ENCODE results near the gene MDK.

MDK gene

DNA sequence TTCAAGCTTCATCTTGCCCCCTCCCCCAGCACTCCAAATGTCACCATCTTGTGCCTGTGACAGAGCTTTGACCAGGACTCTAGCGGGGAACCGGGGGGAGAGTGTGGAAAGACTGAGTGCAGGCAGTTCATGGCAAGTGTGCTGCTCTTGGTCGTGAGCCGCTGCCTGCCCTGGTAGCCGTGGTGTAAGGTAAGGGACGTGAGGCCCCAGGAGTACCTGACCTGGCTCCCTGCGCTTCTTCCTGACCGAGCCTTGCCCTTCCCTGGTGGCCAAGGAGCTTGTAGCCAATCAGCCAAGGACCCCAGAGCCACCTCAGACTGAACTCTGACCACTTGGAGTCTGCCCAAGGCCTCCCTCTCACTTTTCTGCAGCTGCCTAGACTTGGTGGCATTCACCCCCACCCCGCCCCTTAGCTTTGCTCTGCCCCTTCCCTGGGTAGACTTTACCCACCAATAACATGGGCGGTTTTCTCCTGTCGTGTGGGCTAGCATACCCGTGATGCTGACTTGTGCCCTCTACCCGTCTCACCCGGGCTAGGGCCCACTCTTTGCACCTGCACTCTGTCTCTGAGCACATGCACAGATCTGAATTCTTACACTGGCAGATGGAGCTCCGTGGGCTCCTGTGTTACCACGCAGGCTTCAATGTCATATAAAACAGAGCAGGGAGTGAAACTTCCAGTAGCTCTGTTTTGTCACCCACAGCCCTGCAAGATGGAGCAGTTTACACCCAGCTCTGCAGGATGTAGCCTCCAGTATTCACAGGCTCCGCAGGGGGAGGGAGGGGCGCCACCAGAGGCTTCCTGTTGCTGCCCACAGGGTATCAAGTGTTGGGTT, 32.7 kb upstream of the MDK start:
- peak; percentile 45 for DNase-seq

DNA sequence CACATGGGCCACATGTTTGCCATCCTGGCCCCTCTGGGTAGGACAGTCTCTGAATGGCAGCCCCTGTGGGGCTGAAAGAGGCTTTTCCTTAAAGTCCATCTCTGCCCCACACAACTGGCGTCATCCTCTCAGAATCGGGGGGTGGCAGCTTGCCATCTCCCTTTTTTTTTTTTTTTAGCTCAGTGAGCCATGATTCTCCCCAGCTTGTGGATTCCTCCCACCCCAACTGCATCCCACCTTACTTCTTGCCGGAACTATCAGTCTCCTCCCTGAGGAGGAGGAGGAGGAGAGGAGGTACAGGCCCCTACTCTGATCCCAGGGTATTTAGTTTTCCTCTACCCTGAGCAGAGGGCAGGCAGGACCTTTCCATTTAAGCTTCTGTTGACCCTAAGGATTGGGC, 30.8 kb upstream of the MDK start:
- no peak for DNase-seq

GRCh38 chr11:46351148-46351547, 30.3 kb upstream of the MDK start:
- no peak for DNase-seq

GRCh38 chr11:46351606-46352005, 29.9 kb upstream of the MDK start:
- no peak for DNase-seq

DNA sequence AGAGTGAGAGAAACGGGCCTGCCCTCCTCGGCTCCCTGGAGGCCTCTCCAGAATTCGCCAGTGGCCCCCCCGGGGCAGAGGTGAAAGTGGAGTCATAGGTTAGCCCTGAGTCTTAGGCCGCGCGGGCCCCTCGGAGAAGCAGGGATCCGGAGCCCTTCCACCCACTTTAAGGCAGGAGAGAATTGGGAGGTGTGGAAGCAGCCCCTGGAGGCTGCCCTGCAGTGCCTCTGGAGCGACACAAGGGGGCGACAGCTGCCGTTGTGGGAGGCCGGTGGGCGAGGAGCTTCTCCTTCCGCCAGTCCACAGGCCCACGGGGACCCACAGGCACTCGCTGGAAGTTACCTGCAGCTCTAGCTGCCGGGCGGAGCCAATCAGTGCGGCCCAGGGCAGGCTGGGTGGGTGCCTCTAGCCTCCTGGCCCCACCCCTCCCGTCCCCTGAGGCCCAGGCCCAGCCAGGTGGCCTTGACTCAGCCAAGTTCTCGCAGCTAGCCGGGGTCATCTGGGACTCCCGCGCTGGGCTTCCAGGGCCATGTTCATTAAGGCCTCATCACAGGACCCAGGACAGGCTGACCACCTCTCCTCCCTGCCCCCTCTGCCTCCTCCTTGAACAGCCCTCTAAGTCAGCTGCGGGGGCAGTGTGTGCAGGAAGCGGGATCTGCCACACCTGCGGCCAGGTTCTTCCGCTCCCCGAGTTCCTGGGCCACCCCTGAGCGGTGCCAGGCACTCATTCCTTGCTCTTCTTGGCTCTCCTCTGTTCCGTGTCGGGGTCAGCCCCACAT, 29.2 kb upstream of the MDK start:
- peak; percentile 67 for DNase-seq

GRCh38 chr11:46353698-46354097, 27.8 kb upstream of the MDK start:
- DNase-seq = peak; percentile 65

DNA sequence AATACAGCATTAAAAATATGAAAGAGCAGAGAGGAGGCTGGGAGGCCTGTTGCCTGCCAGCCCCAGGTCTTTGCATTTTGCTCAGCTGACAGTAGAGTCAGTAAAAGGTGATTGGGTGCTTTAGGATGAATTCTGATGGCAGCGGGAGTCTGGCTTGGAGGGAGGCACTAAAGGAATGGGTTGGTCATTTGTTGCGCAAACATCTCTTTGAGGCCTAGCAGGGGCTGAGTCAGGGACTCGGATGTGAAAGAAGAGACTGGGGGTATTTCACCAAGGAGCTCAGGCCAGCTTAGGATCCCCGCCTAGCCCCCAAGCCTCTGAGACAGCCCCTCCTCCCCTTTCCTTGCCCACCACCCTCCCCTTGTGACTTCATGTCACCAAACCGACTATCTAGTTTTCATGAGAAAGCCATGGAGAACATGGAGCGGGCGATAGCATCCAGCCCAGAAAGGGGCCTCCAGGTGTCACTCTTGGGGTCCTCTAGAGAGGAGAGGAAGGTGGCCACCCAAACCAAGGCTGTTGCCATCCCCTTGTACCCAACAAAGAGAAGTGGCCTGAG, 24.5 kb upstream of the MDK start:
- no peak for DNase-seq

GRCh38 chr11:46357483-46357936, 24.0 kb upstream of the MDK start:
- no peak for DNase-seq

GRCh38 chr11:46359953-46360352, 21.5 kb upstream of the MDK start:
- no peak for DNase-seq

GRCh38 chr11:46360878-46361277, 20.6 kb upstream of the MDK start:
- no peak for DNase-seq

DNA sequence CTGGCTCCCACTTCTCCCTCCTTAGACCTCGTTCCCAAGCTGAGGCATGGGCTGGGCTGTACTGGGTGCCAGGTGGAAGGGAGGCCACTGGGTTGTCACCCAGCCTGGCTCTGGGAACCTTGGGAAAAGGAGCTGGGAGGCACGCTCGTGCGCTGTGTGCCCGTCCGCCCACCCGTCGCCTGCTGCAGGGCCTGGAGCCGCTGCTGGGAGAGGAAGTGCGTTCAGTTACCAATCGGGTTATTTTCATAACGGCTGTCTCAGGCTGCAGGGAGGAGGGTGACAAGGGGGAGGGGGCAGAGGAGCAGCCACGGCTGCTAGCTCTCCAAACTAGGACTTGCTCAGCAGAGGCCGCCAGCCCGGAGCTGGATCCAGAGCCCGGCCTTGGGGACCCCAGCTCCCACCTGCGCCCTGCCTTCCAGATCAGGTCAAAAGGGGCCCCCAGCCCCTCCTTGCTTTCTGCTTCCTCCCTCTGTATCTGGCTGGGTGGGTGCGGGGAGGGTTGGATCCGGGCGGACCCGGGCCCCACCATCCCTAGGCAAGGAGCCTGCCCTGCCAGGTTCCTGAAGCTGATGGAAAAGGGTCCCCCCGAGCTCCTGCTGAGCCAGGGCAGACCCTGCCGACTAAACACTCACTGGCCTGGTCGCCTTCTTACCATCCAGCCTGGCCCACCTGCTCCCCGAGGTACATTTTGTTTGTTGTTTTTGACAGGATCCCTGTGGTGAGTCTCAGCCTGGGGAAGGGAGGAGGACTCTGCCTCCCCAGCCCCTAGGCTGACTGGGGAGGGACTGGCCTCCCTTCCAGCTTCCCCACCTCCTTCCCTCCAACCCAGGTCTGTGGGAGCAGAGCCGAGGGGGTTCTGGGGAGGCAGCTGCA, 19.9 kb upstream of the MDK start:
- peak; percentile 55 for DNase-seq

- DNase-seq = no peak
Observed at GRCh38 chr11:46362156-46363030, 19.1 kb upstream of the MDK start.

GRCh38 chr11:46363031-46363407, 18.4 kb upstream of the MDK start:
- DNase-seq = no peak

DNA sequence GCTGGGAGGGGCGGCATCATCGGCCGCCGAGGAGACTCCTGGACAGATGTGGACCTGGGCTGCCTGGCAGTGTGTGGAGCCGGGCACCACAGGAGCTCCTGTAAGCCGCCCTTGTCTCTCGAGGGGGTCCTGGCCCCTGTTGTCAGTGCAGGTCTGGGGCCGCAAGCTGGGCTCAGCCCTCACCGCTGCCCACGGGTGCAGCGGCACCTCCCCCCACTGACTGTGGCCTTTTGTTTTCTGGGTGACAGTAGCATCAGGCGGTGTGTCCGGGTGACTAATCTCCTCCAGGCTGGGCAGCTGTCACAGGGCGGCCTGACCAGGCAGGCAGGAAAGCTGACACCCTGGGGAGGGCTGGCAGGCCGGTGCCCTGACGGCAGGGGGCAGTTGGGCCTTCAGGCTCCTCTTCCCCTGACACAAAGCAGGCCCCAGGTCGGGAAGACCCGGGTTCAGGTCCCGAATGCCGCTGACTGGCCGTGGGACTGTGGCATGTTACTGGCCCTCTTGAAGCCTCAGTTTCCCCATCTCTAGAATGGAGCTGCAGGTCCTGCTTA, 17.9 kb upstream of the MDK start:
- no peak for DNase-seq

DNA sequence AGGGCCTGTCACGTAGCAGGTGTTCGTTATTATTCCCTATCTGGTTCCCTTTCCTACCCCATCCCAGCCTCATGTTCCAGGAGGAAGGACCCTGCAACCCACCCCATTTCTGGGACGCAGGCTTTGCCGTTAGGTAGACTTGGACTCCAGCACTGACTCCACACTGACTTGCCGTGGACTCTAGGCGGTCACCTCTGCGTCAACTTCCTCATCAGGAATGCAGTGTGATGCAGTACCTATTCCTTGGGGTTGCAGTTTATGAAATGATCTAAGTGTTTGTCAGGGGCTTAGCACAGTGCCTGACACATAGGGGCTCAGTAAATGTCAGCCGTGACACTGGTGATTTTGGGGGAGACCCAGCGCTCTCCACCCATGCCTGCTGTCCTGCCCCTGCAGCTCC, 17.4 kb upstream of the MDK start:
- no peak for DNase-seq

DNA sequence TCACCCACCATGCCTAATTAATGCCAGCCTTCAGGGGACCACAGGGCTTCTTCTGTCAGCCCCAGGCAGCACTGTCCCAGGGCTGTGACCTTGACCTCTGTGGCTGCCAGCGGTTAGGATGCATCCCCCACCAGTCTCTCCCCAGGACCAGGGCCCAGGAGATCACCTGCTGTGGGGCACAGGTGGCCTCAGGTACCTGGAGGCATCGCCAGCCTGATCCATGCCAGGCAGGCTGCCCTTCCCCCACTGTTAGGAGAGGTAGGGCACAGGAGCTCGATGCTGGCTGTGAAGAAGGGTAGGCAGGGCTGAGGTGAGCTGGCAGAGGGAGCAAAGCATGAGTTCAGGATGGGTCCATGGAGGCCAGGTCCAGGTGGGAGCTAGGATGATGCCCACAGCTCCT, 16.7 kb upstream of the MDK start:
- no peak for DNase-seq

DNA sequence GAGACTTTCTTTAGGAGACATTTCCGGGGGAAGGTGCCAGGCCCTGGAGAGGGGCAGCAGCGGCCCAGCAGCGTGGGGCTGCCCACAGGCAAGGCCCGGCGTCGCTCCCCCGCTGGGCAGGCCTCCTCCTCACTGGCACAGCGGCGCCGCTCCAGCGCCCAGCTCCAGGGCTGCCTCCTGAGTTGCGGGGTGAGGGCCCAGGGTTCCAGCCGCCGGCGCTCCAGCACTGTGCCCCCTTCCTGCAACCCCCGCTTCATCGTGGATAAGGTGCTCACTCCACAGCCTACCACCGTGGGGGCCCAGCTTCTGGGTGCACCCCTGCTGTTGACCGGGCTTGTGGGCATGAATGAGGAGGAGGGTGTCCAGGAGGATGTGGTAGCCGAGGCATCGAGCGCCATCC, 15.2 kb upstream of the MDK start:
- DNase-seq = no peak

GRCh38 chr11:46366661-46367161, 14.8 kb upstream of the MDK start:
- DNase-seq = no peak

- peak; percentile 74 for DNase-seq
Observed at GRCh38 chr11:46367244-46367915, 14.1 kb upstream of the MDK start.

DNA sequence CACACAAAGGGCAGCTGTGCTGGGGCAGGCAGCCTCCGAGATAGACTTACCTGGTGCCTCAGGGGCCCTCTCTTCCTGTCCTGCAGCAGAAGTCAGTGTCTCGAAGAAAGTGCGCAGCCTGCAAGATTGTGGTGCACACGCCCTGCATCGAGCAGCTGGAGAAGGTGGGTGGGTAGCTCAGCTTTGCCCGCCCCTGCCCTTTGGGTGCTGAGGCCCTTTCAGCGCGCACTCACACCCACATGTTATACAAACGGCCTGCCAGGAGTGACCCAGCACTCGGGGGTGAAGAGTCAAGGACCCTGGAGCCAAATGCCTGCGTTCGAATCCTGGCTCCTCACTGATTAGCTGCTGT, 13.6 kb upstream of the MDK start:
- no peak for DNase-seq
